Measurements from ENCODE around the gene CTRB1. TPM values are rescaled to one million over a fixed set of nuclear protein-coding genes. Genes with fewer than 3 reads are reported as not detected.

Gene CTRB1
- total and polyA plus RNA-seq, 2 of the 13 experiments (the other 11 are each of a cell fraction or from before 2014, with no cell fraction given): not detected

DNA sequence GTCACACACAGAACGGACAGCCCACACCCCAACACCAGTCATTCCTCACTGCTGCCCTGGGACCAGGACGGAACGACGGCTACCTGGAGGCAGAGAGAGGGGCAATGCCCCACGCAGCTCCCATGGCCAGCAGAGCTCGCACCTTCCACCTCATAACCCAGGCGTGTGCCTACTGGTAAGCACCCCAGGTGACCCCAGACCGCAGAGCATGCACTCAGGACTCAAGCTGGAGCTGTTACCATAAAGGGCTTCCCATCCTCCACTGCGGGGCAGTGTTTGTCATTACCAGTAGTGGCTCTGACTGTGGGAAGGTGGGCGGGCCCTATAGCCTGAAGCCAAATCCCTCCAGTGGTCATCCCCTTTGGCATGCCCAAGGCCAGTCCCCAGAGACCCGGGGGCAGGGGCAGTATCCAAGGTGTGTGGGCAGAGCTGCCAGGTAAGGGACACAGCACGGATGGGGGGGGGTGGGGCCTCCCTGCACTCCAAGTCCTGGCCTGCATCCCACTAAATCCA lies 37.3 kb downstream of the CTRB1 start (continued):
- TF ChIP-seq, protein P1, sequence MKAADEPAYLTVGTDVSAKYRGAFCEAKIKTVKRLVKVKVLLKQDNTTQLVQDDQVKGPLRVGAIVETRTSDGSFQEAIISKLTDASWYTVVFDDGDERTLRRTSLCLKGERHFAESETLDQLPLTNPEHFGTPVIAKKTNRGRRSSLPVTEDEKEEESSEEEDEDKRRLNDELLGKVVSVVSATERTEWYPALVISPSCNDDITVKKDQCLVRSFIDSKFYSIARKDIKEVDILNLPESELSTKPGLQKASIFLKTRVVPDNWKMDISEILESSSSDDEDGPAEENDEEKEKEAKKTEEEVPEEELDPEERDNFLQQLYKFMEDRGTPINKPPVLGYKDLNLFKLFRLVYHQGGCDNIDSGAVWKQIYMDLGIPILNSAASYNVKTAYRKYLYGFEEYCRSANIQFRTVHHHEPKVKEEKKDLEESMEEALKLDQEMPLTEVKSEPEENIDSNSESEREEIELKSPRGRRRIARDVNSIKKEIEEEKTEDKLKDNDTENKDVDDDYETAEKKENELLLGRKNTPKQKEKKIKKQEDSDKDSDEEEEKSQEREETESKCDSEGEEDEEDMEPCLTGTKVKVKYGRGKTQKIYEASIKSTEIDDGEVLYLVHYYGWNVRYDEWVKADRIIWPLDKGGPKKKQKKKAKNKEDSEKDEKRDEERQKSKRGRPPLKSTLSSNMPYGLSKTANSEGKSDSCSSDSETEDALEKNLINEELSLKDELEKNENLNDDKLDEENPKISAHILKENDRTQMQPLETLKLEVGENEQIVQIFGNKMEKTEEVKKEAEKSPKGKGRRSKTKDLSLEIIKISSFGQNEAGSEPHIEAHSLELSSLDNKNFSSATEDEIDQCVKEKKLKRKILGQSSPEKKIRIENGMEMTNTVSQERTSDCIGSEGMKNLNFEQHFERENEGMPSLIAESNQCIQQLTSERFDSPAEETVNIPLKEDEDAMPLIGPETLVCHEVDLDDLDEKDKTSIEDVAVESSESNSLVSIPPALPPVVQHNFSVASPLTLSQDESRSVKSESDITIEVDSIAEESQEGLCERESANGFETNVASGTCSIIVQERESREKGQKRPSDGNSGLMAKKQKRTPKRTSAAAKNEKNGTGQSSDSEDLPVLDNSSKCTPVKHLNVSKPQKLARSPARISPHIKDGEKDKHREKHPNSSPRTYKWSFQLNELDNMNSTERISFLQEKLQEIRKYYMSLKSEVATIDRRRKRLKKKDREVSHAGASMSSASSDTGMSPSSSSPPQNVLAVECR (CRISPR knock-in tag; IDR thresholded peaks at IDR 0.05; ENCODE audit: borderline replicate concordance): no peak
- peak; percentile 50 for TF ChIP-seq SMC3 (IDR thresholded peaks at IDR 0.05; ENCODE audit: low read length)
- TF ChIP-seq MEF2D (CRISPR knock-in tag; IDR thresholded peaks at IDR 0.05): 0 out of 2 replicates have a peak, but pooled peaks have one; percentile 32
- TF ChIP-seq MED8 (CRISPR knock-in tag; IDR thresholded peaks at IDR 0.05; ENCODE audit: insufficient replicate concordance): no peak
- TF ChIP-seq, protein P2, sequence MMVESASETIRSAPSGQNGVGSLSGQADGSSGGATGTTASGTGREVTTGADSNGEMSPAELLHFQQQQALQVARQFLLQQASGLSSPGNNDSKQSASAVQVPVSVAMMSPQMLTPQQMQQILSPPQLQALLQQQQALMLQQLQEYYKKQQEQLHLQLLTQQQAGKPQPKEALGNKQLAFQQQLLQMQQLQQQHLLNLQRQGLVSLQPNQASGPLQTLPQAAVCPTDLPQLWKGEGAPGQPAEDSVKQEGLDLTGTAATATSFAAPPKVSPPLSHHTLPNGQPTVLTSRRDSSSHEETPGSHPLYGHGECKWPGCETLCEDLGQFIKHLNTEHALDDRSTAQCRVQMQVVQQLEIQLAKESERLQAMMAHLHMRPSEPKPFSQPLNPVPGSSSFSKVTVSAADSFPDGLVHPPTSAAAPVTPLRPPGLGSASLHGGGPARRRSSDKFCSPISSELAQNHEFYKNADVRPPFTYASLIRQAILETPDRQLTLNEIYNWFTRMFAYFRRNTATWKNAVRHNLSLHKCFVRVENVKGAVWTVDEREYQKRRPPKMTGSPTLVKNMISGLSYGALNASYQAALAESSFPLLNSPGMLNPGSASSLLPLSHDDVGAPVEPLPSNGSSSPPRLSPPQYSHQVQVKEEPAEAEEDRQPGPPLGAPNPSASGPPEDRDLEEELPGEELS (CRISPR knock-in tag; IDR thresholded peaks at IDR 0.05): 0 out of 2 replicates have a peak, but pooled peaks have one; percentile 5
- TF ChIP-seq CC2D1A (CRISPR knock-in tag; IDR thresholded peaks at IDR 0.05): no peak
- TF ChIP-seq, protein P3, sequence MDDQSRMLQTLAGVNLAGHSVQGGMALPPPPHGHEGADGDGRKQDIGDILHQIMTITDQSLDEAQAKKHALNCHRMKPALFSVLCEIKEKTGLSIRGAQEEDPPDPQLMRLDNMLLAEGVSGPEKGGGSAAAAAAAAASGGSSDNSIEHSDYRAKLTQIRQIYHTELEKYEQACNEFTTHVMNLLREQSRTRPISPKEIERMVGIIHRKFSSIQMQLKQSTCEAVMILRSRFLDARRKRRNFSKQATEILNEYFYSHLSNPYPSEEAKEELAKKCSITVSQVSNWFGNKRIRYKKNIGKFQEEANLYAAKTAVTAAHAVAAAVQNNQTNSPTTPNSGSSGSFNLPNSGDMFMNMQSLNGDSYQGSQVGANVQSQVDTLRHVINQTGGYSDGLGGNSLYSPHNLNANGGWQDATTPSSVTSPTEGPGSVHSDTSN (CRISPR knock-in tag; IDR thresholded peaks at IDR 0.05; ENCODE audit: borderline replicate concordance): no peak
- no peak for TF ChIP-seq ZKSCAN1 (IDR thresholded peaks at IDR 0.05; ENCODE audit: low read length)
- TF ChIP-seq, protein P4, sequence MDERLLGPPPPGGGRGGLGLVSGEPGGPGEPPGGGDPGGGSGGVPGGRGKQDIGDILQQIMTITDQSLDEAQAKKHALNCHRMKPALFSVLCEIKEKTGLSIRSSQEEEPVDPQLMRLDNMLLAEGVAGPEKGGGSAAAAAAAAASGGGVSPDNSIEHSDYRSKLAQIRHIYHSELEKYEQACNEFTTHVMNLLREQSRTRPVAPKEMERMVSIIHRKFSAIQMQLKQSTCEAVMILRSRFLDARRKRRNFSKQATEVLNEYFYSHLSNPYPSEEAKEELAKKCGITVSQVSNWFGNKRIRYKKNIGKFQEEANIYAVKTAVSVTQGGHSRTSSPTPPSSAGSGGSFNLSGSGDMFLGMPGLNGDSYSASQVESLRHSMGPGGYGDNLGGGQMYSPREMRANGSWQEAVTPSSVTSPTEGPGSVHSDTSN (CRISPR knock-in tag; IDR thresholded peaks at IDR 0.05): no peak
- TF ChIP-seq, protein P5, sequence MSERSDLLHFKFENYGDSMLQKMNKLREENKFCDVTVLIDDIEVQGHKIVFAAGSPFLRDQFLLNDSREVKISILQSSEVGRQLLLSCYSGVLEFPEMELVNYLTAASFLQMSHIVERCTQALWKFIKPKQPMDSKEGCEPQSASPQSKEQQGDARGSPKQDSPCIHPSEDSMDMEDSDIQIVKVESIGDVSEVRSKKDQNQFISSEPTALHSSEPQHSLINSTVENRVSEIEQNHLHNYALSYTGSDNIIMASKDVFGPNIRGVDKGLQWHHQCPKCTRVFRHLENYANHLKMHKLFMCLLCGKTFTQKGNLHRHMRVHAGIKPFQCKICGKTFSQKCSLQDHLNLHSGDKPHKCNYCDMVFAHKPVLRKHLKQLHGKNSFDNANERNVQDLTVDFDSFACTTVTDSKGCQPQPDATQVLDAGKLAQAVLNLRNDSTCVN (CRISPR knock-in tag; IDR thresholded peaks at IDR 0.05; ENCODE audit: borderline replicate concordance): no peak
- TF ChIP-seq, protein P6, sequence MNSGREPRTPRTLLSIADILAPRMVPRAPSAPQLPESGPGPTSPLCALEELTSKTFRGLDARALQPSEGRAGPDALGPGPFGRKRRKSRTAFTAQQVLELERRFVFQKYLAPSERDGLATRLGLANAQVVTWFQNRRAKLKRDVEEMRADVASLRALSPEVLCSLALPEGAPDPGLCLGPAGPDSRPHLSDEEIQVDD (CRISPR knock-in tag; IDR thresholded peaks at IDR 0.05; ENCODE audit: borderline replicate concordance): no peak
- TF ChIP-seq FOXM1 (CRISPR knock-in tag; IDR thresholded peaks at IDR 0.05): no peak
- TF ChIP-seq, protein P7, sequence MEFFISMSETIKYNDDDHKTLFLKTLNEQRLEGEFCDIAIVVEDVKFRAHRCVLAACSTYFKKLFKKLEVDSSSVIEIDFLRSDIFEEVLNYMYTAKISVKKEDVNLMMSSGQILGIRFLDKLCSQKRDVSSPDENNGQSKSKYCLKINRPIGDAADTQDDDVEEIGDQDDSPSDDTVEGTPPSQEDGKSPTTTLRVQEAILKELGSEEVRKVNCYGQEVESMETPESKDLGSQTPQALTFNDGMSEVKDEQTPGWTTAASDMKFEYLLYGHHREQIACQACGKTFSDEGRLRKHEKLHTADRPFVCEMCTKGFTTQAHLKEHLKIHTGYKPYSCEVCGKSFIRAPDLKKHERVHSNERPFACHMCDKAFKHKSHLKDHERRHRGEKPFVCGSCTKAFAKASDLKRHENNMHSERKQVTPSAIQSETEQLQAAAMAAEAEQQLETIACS (CRISPR knock-in tag; IDR thresholded peaks at IDR 0.05): no peak
- no peak for TF ChIP-seq KMT2A (CRISPR knock-in tag; IDR thresholded peaks at IDR 0.05)
- TF ChIP-seq ZNF775 (CRISPR knock-in tag; IDR thresholded peaks at IDR 0.05; ENCODE audit: borderline replicate concordance): no peak
- no peak for TF ChIP-seq KAT2B (IDR thresholded peaks at IDR 0.05; ENCODE audit: borderline replicate concordance, low read depth, low read length)
- TF ChIP-seq SIN3B (IDR thresholded peaks at IDR 0.05; ENCODE audit: low read length): no peak
- no peak for TF ChIP-seq FOXC1 (CRISPR knock-in tag; IDR thresholded peaks at IDR 0.05; ENCODE audit: borderline replicate concordance)
- TF ChIP-seq ZNF251 (CRISPR knock-in tag; IDR thresholded peaks at IDR 0.05): no peak
